Body of pancreas (tissue), 4 donors: Measurements from ENCODE around the gene TNFRSF25. TPM values are rescaled to one million over a fixed set of nuclear protein-coding genes. Genes with fewer than 3 reads are reported as not detected.

Source experiments
- ATAC-seq: fragments of 150-250 bp; one replicate; pipeline ENCODE4 v1.9.1; 2016
- DNase-seq, 4 donors: peaks; one replicate each; pipeline ENCODE4 v3.0.0-alpha.2; 2019
- H3K27ac ChIP-seq, 4 donors: fragments of 200-600 bp; sonication (generic); 1 replicate in 3 of 4; 2 replicates in 1 of 4; pipeline versions ENCODE4 v1.5.1 to v1.6.1; 2016 to 2019; ENCODE audit warnings: mild to moderate bottlenecking in 1 of 4, mixed read lengths in 1 of 4, moderate library complexity in 1 of 4
- H3K27me3 ChIP-seq, 2 donors: fragments of 200-600 bp; sonication (generic); one replicate each; pipeline ENCODE4 v1.6.0; 2016; ENCODE audit warnings: mild to moderate bottlenecking in 1 of 2
- H3K36me3 ChIP-seq, 2 donors: fragments of 200-600 bp; sonication (generic); replicated peaks in 1 of 2; 2 replicates each; pipeline ENCODE4 v1.5.1; 2016; ENCODE audit warnings: low read depth in 2 of 2; ENCODE audit not compliant: insufficient read depth in 1 of 2
- H3K4me1 ChIP-seq: fragments of 200-600 bp; sonication (generic); one replicate; pipeline ENCODE4 v1.6.0; 2016
- H3K4me3 ChIP-seq, 2 donors: fragments of 200-600 bp; sonication (generic); 1 replicate in 1 of 2; 2 replicates in 1 of 2; pipeline ENCODE4 v1.5.1; 2016 to 2019
- H3K9me3 ChIP-seq, 3 donors: fragments of 200-600 bp; sonication (generic); 1 replicate in 2 of 3; 2 replicates in 1 of 3; pipeline ENCODE4 v1.5.1; 2016
- CTCF ChIP-seq, 7 experiments: fragments of 450-650 bp in 4 of 7; fragments of 200-600 bp in 3 of 7; sonication (generic) in 3 of 7; IDR thresholded peaks; one replicate each; pipeline ENCODE4 v1.5.1; 2016 to 2019; ENCODE audit warnings: antibody characterized with exemption in 7 of 7
- POLR2A ChIP-seq, 3 donors: fragments of 450-650 bp; IDR thresholded peaks; one replicate each; pipeline ENCODE4 v1.6.1; 2016; ENCODE audit warnings: antibody characterized with exemption in 3 of 3, mild to moderate bottlenecking in 2 of 3
- WGBS, 2 donors: methylation state at CpG; one replicate each; pipeline ENCODE4 v1.1.5; 2017; 5-methylcytosine and 5-hydroxymethylcytosine counted together
- intact Hi-C: fragments of 100-400 bp; cut with DNase I; formaldehyde crosslinking; loops from one replicate; pipeline ENCODE4 v1.15.1; 2023
- microRNA-seq, 2 donors: library from miRNA; unstranded; fragments of <30 nt; microRNA quantifications; one replicate each; pipeline ENCODE4, GENCODE V29; 2016; ENCODE audit warnings: borderline number of aligned reads in 2 of 2, borderline replicate concordance in 2 of 2
- small RNA-seq: library from RNA; depleted of rRNA; stranded (forward); fragments of <200 nt; gene quantifications from one replicate; pipeline ENCODE3, GENCODE V24; 2016
- total RNA-seq, 2 donors: library from RNA; depleted of rRNA; stranded (reverse); fragments of >200 nt; gene quantifications; one replicate each; pipeline ENCODE4 v1.1.0, GENCODE V29; 2016

TNFRSF25 gene
- total RNA-seq, 2 donors from 2014 or later: 4.2 to 23.1 TPM

GRCh38 chr1:6414443-6414844, 51.5 kb downstream of the TNFRSF25 start:
- Histone ChIP-seq H3K27me3 (peaks cover 0 to 24% of the 10 kb centered on the region in 2 donors), H3K27ac (no peak overlapping the region), H3K4me1 (peaks cover 29% of the 10 kb centered on the region), H3K9me3 (no peaks in the 10 kb centered on the region), H3K36me3 (no peaks in the 10 kb centered on the region), H3K4me3 (no peak overlapping the region)
- intact Hi-C loops: no loop called here
- TF ChIP-seq CTCF (IDR thresholded peaks at IDR 0.05) (peak in 6 of 7 experiments; percentile 6 to 37 (median 26)), POLR2A (IDR thresholded peaks at IDR 0.05) (no peak)
- WGBS, 2 donors: 4 to 12% methylated on average over 5 to 15 of the region's 15 CpGs
- ATAC-seq (peak; percentile 51), DNase-seq (peak in 2 of 4 donors; percentile 33 to 49)

GRCh38 chr1:6412896-6413295, 53.1 kb downstream of the TNFRSF25 start:
- Histone ChIP-seq H3K36me3 (no peaks in the 10 kb centered on the region), H3K27me3 (peaks cover 0 to 8% of the 10 kb centered on the region in 2 donors), H3K4me1 (peaks cover 19% of the 10 kb centered on the region), H3K4me3 (no peak overlapping the region), H3K27ac (no peak overlapping the region), H3K9me3 (no peaks in the 10 kb centered on the region)
- WGBS, 2 donors: 34 to 41% methylated on average over 6 of the region's 6 CpGs
- DNase-seq (no peak), ATAC-seq (no peak)
- TF ChIP-seq CTCF (IDR thresholded peaks at IDR 0.05): no peak
- TF ChIP-seq POLR2A (IDR thresholded peaks at IDR 0.05): no peak
- intact Hi-C loops: no loop called here

Small RNA genes within 50 kb of the gene (microRNA-seq; reads per million reads assigned to microRNA genes)
- 0 reads per million in 2 donors for gene MIR4252

Small RNA genes within 50 kb of the gene (small RNA-seq; reads per million reads assigned to genes)
- gene MIR4252: not detected

Other genes with a start within 250 kb of the TNFRSF25 start
- gene ICMT, start 230.2 kb downstream of the TNFRSF25 start, total RNA-seq: 10 to 100 TPM; 26.4 to 26.7 TPM
- not detected for gene HES3, start 222.0 kb downstream of the TNFRSF25 start, total RNA-seq
- 1 to 10 TPM; 2.3 to 4.9 TPM for gene GPR153, start 205.1 kb downstream of the TNFRSF25 start, total RNA-seq
- gene ACOT7, start 72.4 kb downstream of the TNFRSF25 start, total RNA-seq: 10 to 100 TPM in 1 of 2 donors, 1 to 10 TPM in 1; 6.0 to 33.0 TPM
- gene HES2, start 46.3 kb downstream of the TNFRSF25 start, total RNA-seq: under 1 TPM in 1 of 2 donors, not detected in 1; 0.26 TPM
- gene ESPN, start 41.4 kb downstream of the TNFRSF25 start, total RNA-seq: 1 to 10 TPM in 1 of 2 donors, under 1 TPM in 1; 0.26 to 4.0 TPM
- gene PLEKHG5, start 25.5 kb upstream of the TNFRSF25 start, total RNA-seq: 1 to 10 TPM; 5.2 to 8.6 TPM
- 10 to 100 TPM; 13.7 to 27.4 TPM for gene NOL9, start 88.3 kb upstream of the TNFRSF25 start, total RNA-seq
- gene TAS1R1, start 89.1 kb upstream of the TNFRSF25 start, total RNA-seq: not detected
- gene ZBTB48, start 113.8 kb upstream of the TNFRSF25 start, total RNA-seq: 10 to 100 TPM; 17.4 to 37.6 TPM
- gene KLHL21, start 136.7 kb upstream of the TNFRSF25 start, total RNA-seq: 10 to 100 TPM; 38.4 to 60.0 TPM
- gene PHF13, start 147.6 kb upstream of the TNFRSF25 start, total RNA-seq: 1 to 10 TPM; 6.2 to 9.6 TPM
- gene THAP3, start 158.7 kb upstream of the TNFRSF25 start, total RNA-seq: 10 to 100 TPM; 11.9 to 18.9 TPM
- gene DNAJC11, start 235.6 kb upstream of the TNFRSF25 start, total RNA-seq: 10 to 100 TPM; 16.1 to 88.3 TPM